Suprapubic skin (tissue), 4 donors: Measurements from ENCODE around the gene GABRD. TPM values are rescaled to one million over a fixed set of nuclear protein-coding genes. Genes with fewer than 3 reads are reported as not detected.

Source experiments
- DNase-seq, 2 donors: peaks; one replicate each; pipeline ENCODE4 v3.0.0-alpha.2; 2019; ENCODE audit warnings: low spot score in 2 of 2
- H3K27ac ChIP-seq: fragments of 200-600 bp; sonication (generic); one replicate; pipeline ENCODE4 v1.5.1; 2019
- H3K27me3 ChIP-seq: fragments of 200-600 bp; sonication (generic); one replicate; pipeline ENCODE4 v1.5.1; 2019
- H3K36me3 ChIP-seq: fragments of 200-600 bp; sonication (generic); one replicate; pipeline ENCODE4 v1.5.1; 2019
- H3K4me1 ChIP-seq: fragments of 200-600 bp; sonication (generic); one replicate; pipeline ENCODE4 v1.5.1; 2019
- H3K4me3 ChIP-seq: fragments of 200-600 bp; sonication (generic); one replicate; pipeline ENCODE4 v1.5.1; 2019; ENCODE audit warnings: mild to moderate bottlenecking
- H3K9me3 ChIP-seq: fragments of 200-600 bp; sonication (generic); one replicate; pipeline ENCODE4 v1.5.1; 2019
- EP300 ChIP-seq: sonication (generic); formaldehyde crosslinking; IDR thresholded peaks from one replicate; pipeline ENCODE4 v1.6.1; 2017; ENCODE audit warnings: antibody characterized with exemption
- POLR2A ChIP-seq, 2 donors: fragments of 450-650 bp; IDR thresholded peaks; one replicate each; pipeline ENCODE4 v1.6.1; 2017; ENCODE audit warnings: antibody characterized with exemption in 2 of 2, mild to moderate bottlenecking in 2 of 2, moderate library complexity in 2 of 2
- POLR2AphosphoS5 ChIP-seq, 3 donors: sonication (generic); formaldehyde crosslinking; IDR thresholded peaks; one replicate each; pipeline ENCODE4 v1.6.1; 2017; ENCODE audit warnings: antibody characterized with exemption in 3 of 3
- WGBS: methylation state at CpG from one replicate; pipeline ENCODE4 v1.1.5; 2018; 5-methylcytosine and 5-hydroxymethylcytosine counted together
- total RNA-seq, 4 donors: library from RNA; depleted of rRNA; stranded (reverse); fragments of >200 nt; gene quantifications; one replicate each; pipeline ENCODE4 v1.1.0, GENCODE V29; 2016
- TF ChIP-seq, protein P1 (sequence below), 2 donors: fragments of 200-600 bp in 1 of 2; fragments of 450-650 bp in 1 of 2; sonication (generic) in 1 of 2; IDR thresholded peaks; one replicate each; pipeline ENCODE4 v1.5.1; 2016 to 2019; ENCODE audit warnings: antibody characterized with exemption in 2 of 2, mild to moderate bottlenecking in 1 of 2, moderate library complexity in 1 of 2

Gene GABRD
- total RNA-seq, 4 donors from 2014 or later, result 0.52 to 1.7 (median 1.2) TPM; not detected in 1

GRCh38 chr1:2067393-2067792 lies 48.2 kb downstream of the GABRD start:
- TF ChIP-seq POLR2A (IDR thresholded peaks at IDR 0.05) (no peak), POLR2AphosphoS5 (IDR thresholded peaks at IDR 0.05) (no peak), EP300 (no peak)
- TF ChIP-seq, protein P1, sequence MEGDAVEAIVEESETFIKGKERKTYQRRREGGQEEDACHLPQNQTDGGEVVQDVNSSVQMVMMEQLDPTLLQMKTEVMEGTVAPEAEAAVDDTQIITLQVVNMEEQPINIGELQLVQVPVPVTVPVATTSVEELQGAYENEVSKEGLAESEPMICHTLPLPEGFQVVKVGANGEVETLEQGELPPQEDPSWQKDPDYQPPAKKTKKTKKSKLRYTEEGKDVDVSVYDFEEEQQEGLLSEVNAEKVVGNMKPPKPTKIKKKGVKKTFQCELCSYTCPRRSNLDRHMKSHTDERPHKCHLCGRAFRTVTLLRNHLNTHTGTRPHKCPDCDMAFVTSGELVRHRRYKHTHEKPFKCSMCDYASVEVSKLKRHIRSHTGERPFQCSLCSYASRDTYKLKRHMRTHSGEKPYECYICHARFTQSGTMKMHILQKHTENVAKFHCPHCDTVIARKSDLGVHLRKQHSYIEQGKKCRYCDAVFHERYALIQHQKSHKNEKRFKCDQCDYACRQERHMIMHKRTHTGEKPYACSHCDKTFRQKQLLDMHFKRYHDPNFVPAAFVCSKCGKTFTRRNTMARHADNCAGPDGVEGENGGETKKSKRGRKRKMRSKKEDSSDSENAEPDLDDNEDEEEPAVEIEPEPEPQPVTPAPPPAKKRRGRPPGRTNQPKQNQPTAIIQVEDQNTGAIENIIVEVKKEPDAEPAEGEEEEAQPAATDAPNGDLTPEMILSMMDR (IDR thresholded peaks at IDR 0.05), result no peak

DNA sequence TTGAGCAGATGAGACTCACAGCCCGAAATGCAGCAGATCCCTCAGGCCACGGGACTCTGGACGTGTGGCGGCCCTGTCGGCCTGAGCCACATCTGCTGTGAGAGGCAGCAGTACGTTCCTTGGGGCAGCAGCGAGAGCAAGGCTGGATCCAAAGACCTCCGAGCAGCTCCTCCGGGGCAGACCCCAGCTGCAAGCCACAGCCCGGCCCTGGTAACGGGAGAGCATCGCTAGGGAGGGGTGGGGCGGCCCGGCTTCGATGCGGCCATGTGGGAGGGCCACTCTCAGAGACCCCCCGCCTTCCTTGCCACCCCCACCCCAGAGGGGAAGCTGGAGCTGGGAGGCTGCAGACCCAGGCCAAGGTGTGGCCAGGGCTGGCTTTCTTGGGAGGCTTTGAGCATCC lies 48.8 kb downstream of the GABRD start:
- Histone ChIP-seq H3K27ac (no peak overlapping the region), H3K36me3 (peaks cover 11% of the 10 kb centered on the region), H3K4me3 (no peak overlapping the region), H3K27me3 (peaks cover 19% of the 10 kb centered on the region), H3K4me1 (no peaks in the 10 kb centered on the region), H3K9me3 (peaks cover 4% of the 10 kb centered on the region)
- 98% methylated on average over 8 of the region's 17 CpGs for WGBS
- DNase-seq, result no peak
- TF ChIP-seq, protein P1 (IDR thresholded peaks at IDR 0.05), result no peak
- TF ChIP-seq POLR2A (IDR thresholded peaks at IDR 0.05), result no peak
- TF ChIP-seq POLR2AphosphoS5 (IDR thresholded peaks at IDR 0.05), result no peak
- TF ChIP-seq EP300, result no peak

More at GRCh38 chr1:2067393-2067792, 48.2 kb downstream of the GABRD start:
- Histone ChIP-seq H3K4me1 (no peaks in the 10 kb centered on the region), H3K27ac (no peak overlapping the region), H3K27me3 (peaks cover 14% of the 10 kb centered on the region), H3K4me3 (no peak overlapping the region), H3K9me3 (peaks cover 4% of the 10 kb centered on the region), H3K36me3 (peaks cover 14% of the 10 kb centered on the region)
- 94% methylated on average over 9 of the region's 21 CpGs for WGBS
- no peak for DNase-seq

GRCh38 chr1:2068951-2069350 lies 49.8 kb downstream of the GABRD start:
- no peak for DNase-seq
- Histone ChIP-seq H3K4me1 (no peaks in the 10 kb centered on the region), H3K4me3 (no peak overlapping the region), H3K36me3 (peaks cover 11% of the 10 kb centered on the region), H3K27ac (no peak overlapping the region), H3K9me3 (peaks cover 4% of the 10 kb centered on the region), H3K27me3 (peaks cover 28% of the 10 kb centered on the region)
- whole genome bisulfite sequencing, result 95% methylated on average over 10 of the region's 19 CpGs
- TF ChIP-seq EP300, result no peak
- TF ChIP-seq, protein P1 (IDR thresholded peaks at IDR 0.05), result no peak
- TF ChIP-seq POLR2AphosphoS5 (IDR thresholded peaks at IDR 0.05), result no peak
- no peak for TF ChIP-seq POLR2A (IDR thresholded peaks at IDR 0.05)

DNA sequence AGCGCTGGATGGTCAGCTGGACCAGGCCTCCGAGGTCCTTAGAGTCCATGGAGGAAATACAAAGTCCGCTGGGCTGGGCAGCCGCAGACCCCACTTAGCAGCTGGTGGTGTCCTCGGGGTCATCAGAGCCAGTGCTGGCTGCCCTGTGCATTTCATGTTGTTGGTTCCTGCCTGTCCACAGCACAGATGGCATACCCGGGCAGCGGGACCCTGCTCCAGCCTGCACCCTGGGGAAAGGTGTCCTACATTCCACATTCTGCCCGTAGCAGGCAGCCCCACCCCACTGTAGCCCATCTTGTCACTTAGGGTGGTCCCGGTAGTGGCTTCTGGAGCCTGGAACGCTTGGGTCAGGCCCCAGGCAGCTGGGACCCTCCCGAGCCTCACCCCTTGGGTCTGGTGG lies 50.9 kb downstream of the GABRD start:
- H3K9me3 ChIP-seq, result no peaks in the 10 kb centered on the region
- H3K27ac ChIP-seq, result no peak overlapping the region
- peaks cover 6% of the 10 kb centered on the region for H3K36me3 ChIP-seq
- H3K27me3 ChIP-seq, result peaks cover 28% of the 10 kb centered on the region
- no peak overlapping the region for H3K4me3 ChIP-seq
- WGBS, result 80% methylated on average over 2 of the region's 11 CpGs
- DNase-seq, result no peak
- no peaks in the 10 kb centered on the region for H3K4me1 ChIP-seq
- TF ChIP-seq EP300, result no peak
- TF ChIP-seq POLR2AphosphoS5 (IDR thresholded peaks at IDR 0.05), result no peak
- no peak for TF ChIP-seq POLR2A (IDR thresholded peaks at IDR 0.05)
- TF ChIP-seq, protein P1 (IDR thresholded peaks at IDR 0.05), result no peak

DNA sequence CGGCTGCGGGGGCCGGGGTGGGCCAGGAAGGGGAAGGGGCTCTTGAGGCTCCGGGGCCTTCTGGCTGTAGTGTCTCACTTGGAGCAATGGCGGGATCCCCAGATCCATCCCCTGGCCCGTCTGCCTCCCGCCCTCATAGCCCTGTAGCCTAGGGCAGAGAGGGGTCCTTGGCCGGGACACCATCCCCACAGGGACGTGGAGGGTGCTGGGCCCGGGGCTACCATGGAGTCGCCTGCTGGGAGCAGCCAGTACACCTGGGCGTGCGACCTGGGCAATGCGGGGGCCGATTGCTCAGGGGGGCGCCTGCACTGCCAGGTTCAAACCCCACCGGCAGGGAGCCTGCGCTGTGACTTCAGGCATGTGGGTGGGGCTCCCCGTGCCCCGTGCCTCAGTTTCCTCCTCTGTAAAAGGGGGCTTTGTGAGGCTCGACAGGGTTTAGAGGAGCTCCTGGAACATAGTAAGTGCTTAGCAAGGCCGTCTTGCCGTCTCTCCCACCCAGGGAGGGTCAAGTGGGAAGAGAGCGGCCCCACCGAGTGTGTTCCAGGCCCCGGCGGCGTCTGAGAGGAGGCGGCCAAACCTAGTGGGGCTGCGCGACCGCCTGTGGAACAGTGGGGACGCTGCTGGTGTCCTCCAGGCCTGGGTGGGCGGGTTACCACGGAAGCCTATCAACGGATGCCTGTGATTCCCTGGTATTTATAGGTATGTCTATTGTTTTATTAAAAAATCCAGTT lies 51.8 kb downstream of the GABRD start:
- H3K4me1 ChIP-seq, result no peaks in the 10 kb centered on the region
- 92% methylated on average over 13 of the region's 36 CpGs for WGBS
- TF ChIP-seq, protein P1 (IDR thresholded peaks at IDR 0.05), result no peak
- TF ChIP-seq EP300, result no peak
- no peak for TF ChIP-seq POLR2AphosphoS5 (IDR thresholded peaks at IDR 0.05)
- no peak for TF ChIP-seq POLR2A (IDR thresholded peaks at IDR 0.05)

More for the DNA sequence above, 51.8 kb downstream of the GABRD start:
- H3K4me3 ChIP-seq, result no peak overlapping the region
- no peak overlapping the region for H3K27ac ChIP-seq
- no peak for DNase-seq
- H3K27me3 ChIP-seq, result peaks cover 34% of the 10 kb centered on the region
- H3K36me3 ChIP-seq, result peaks cover 6% of the 10 kb centered on the region
- H3K9me3 ChIP-seq, result no peaks in the 10 kb centered on the region
